Fibroblast of lung (primary cell): Measurements from ENCODE around the gene BTRC. TPM values are rescaled to one million over a fixed set of nuclear protein-coding genes. Genes with fewer than 3 reads are reported as not detected.

ENCODE experiments used
- DNase-seq, 2 donors: peaks; one replicate each; pipeline versions ENCODE4 v3.0.0 to v3.0.0-alpha.2; 2010; ENCODE audit warnings: low read depth in 2 of 2
- H2AFZ ChIP-seq: 2 replicates; pipeline ENCODE4 v1.5.1; 2012; ENCODE audit warnings: low read length, control low read depth, inconsistent platforms
- H3K27ac ChIP-seq: 2 replicates; pipeline ENCODE4 v1.5.1; 2011; ENCODE audit warnings: low read length, control low read depth; ENCODE audit not compliant: insufficient read depth
- H3K27me3 ChIP-seq: 2 replicates; pipeline ENCODE4 v1.5.1; 2011; ENCODE audit warnings: mild to moderate bottlenecking, low read length; ENCODE audit not compliant: control insufficient read depth, insufficient read depth
- H3K36me3 ChIP-seq: 2 replicates; pipeline ENCODE4 v1.5.1; 2011; ENCODE audit warnings: low read length; ENCODE audit not compliant: control insufficient read depth, insufficient read depth
- H3K4me1 ChIP-seq: 2 replicates; pipeline ENCODE4 v1.5.1; 2011; ENCODE audit warnings: low read length; ENCODE audit not compliant: control insufficient read depth, insufficient read depth; ENCODE audit errors: extremely low read depth
- H3K4me2 ChIP-seq: 2 replicates; pipeline ENCODE4 v1.5.1; 2011; ENCODE audit warnings: low read length, control low read depth; ENCODE audit not compliant: insufficient read depth; ENCODE audit errors: extremely low read depth
- H3K4me3 ChIP-seq, 4 experiments: fragments of 200-600 bp in 1 of 4; sonication (generic) in 1 of 4; replicated peaks in 1 of 4; 2 replicates each; pipeline ENCODE4 v1.5.1; 2011 to 2016; ENCODE audit warnings: low read length in 4 of 4, low read depth in 3 of 4, mild to moderate bottlenecking in 3 of 4, control low read depth in 2 of 4, inconsistent platforms in 1 of 4, mixed read lengths in 1 of 4; ENCODE audit not compliant: insufficient read depth in 1 of 4; ENCODE audit errors: control extremely low read depth in 1 of 4
- H3K79me2 ChIP-seq: 2 replicates; pipeline ENCODE4 v1.5.1; 2012; ENCODE audit warnings: mild to moderate bottlenecking, low read length, inconsistent platforms; ENCODE audit not compliant: control insufficient read depth, insufficient read depth
- H3K9ac ChIP-seq: 2 replicates; pipeline ENCODE4 v1.5.1; 2011; ENCODE audit warnings: mild to moderate bottlenecking, low read length, control low read depth; ENCODE audit not compliant: insufficient read depth
- H3K9me3 ChIP-seq: 2 replicates; pipeline ENCODE4 v1.5.1; 2012; ENCODE audit warnings: low read depth, low read length; ENCODE audit not compliant: control insufficient read depth, insufficient read depth
- H4K20me1 ChIP-seq: 2 replicates; pipeline ENCODE4 v1.5.1; 2011; ENCODE audit warnings: low read length; ENCODE audit not compliant: control insufficient read depth, insufficient read depth; ENCODE audit errors: extremely low read depth
- EZH2 ChIP-seq: IDR thresholded peaks from 2 replicates; pipeline ENCODE4 v1.5.1; 2012; ENCODE audit warnings: low read length, control low read depth, mild to moderate bottlenecking; ENCODE audit errors: missing control alignments
- polyA plus RNA-seq, 2 donors: library from polyadenylated mRNA; depleted of rRNA in 1 of 2; stranded (reverse) in 1 of 2; unstranded in 1 of 2; fragments of >200 nt; gene quantifications; 2 replicates each; pipeline ENCODE4 v1.2.1, GENCODE V29; 2011 to 2012; ENCODE audit warnings: missing spikeins in 1 of 2
- total RNA-seq: library from RNA; depleted of rRNA; stranded (reverse); fragments of >200 nt; gene quantifications from 2 replicates; pipeline ENCODE4 v1.2.1, GENCODE V29; 2014
- TF ChIP-seq, protein P1 (sequence below), 2 donors: IDR thresholded peaks in 1 of 2; conservative IDR thresholded peaks in 1 of 2; 1 replicate in 1 of 2; 2 replicates in 1 of 2; pipeline ENCODE4 v1.5.1; 2011 to 2012; ENCODE audit warnings: low read length in 2 of 2, control low read depth in 1 of 2, inconsistent platforms in 1 of 2, low read depth in 1 of 2, mild to moderate bottlenecking in 1 of 2

Gene BTRC
- total and polyA plus RNA-seq, 2 donors (not counting 1 experiment from before 2014, with no cell fraction given): 9.2 to 10.9 TPM

DNA sequence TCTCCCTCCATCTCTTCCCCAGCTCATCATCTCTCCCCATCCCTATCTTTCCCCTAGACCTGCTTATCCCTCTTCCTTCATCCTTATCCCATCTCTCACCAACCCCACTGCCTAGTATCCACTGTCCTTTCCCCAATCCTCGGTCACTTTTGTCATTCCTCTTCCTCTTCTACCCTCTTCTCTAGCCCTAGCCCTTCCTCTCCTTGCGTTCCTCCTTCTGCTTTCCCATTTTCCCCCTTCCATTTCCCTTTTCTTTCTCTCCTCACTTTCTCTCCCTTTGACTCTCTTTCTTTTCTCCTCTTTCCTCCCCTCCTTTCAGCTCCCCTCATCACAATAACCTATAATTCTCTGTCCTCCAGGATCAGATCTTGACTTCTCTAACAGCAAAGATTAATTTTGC lies 150.5 kb downstream of the BTRC start:
- Histone ChIP-seq H3K36me3 (no peaks in the 10 kb centered on the region), H3K4me3 (no peak overlapping the region), H3K4me2 (no peak overlapping the region), H4K20me1 (no peaks in the 10 kb centered on the region), H3K9me3 (no peaks in the 10 kb centered on the region), H3K9ac (no peak overlapping the region), H3K27me3 (no peaks in the 10 kb centered on the region), H2AFZ (no peak overlapping the region), H3K79me2 (no peaks in the 10 kb centered on the region), H3K4me1 (no peaks in the 10 kb centered on the region), H3K27ac (no peak overlapping the region)
- TF ChIP-seq, protein P1, sequence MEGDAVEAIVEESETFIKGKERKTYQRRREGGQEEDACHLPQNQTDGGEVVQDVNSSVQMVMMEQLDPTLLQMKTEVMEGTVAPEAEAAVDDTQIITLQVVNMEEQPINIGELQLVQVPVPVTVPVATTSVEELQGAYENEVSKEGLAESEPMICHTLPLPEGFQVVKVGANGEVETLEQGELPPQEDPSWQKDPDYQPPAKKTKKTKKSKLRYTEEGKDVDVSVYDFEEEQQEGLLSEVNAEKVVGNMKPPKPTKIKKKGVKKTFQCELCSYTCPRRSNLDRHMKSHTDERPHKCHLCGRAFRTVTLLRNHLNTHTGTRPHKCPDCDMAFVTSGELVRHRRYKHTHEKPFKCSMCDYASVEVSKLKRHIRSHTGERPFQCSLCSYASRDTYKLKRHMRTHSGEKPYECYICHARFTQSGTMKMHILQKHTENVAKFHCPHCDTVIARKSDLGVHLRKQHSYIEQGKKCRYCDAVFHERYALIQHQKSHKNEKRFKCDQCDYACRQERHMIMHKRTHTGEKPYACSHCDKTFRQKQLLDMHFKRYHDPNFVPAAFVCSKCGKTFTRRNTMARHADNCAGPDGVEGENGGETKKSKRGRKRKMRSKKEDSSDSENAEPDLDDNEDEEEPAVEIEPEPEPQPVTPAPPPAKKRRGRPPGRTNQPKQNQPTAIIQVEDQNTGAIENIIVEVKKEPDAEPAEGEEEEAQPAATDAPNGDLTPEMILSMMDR (conservative IDR thresholded peaks at IDR 0.05 in 1 of 2, IDR thresholded peaks at IDR 0.05 in 1 of 2; ENCODE audit: low read depth in 1 of 2, low read length in 2 of 2): no peak
- TF ChIP-seq EZH2: no peak
- no peak for DNase-seq

DNA sequence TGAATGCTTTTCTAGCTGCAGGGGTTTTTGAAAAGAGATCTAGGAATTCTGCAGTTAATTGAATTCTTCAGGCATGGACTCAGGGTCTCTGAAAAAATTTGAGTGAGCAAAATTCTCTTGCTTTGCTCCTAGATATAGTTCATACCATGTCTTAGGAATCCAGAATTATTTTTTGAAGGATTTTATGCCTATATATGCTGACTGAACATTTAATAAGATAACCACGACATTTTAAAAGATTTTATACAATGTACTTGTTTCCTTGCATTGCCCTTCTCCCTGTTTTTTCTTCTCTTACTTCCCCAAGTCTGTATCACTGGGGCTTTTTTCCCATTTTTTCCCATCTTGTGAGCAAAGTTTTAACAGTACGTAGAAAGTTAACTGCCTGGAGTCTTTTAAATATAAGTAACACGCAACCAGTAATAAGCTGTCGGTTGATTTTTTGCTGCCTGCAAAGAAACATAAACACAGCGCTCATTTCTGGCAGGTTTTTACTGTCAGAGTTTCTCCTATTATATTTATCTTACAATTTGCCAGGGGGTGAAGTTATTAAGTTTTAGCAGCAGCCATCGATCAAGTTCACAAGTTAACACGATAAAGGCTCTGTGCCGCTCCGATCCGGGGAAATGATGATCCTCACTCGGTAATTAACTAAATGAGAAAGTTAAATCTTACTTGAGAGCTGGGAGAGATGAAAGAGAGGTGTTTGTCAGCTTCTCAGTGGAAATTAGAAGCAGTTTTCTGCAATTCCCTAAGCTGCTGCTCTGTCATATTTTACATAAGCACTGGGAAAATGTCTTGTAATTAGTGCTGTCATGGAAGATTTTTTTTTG lies 153.1 kb downstream of the BTRC start:
- no peaks in the 10 kb centered on the region for H4K20me1 ChIP-seq

DNA sequence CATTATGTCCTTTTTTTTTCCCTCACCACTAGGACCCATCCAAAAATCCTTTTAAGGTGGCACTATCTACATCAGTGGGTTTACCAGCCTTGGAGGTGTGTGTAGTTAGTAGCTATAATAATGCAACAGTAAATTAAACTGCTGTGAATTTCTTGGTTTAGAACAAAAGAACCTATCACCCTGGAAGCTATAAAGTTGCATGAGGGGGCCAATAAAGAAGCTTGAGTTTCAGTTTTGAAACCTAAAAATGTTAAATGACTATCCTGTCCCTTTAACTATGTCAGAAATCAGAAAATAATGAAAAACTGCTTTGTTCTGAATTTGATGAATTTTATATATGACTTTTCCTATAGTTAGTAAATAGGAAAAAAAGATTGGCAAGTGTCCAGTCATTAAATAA lies 153.9 kb downstream of the BTRC start:
- H4K20me1 ChIP-seq: no peaks in the 10 kb centered on the region
- no peaks in the 10 kb centered on the region for H3K36me3 ChIP-seq
- no peak overlapping the region for H3K9ac ChIP-seq
- H3K79me2 ChIP-seq: no peaks in the 10 kb centered on the region
- H3K4me2 ChIP-seq: no peak overlapping the region
- H3K27ac ChIP-seq: no peak overlapping the region
- TF ChIP-seq, protein P1 (conservative IDR thresholded peaks at IDR 0.05 in 1 of 2, IDR thresholded peaks at IDR 0.05 in 1 of 2; ENCODE audit: low read depth in 1 of 2, low read length in 2 of 2): no peak
- TF ChIP-seq EZH2: no peak
- no peak overlapping the region for H2AFZ ChIP-seq
- H3K9me3 ChIP-seq: no peaks in the 10 kb centered on the region
- H3K4me1 ChIP-seq: no peaks in the 10 kb centered on the region
- no peak for DNase-seq
- no peak overlapping the region for H3K4me3 ChIP-seq
- H3K27me3 ChIP-seq: no peaks in the 10 kb centered on the region

More for the DNA sequence above, 153.1 kb downstream of the BTRC start:
- no peak overlapping the region for H2AFZ ChIP-seq
- no peak overlapping the region for H3K4me2 ChIP-seq
- no peaks in the 10 kb centered on the region for H3K9me3 ChIP-seq
- no peaks in the 10 kb centered on the region for H3K36me3 ChIP-seq
- H3K27ac ChIP-seq: no peak overlapping the region
- no peaks in the 10 kb centered on the region for H3K4me1 ChIP-seq
- DNase-seq: peak in 1 of 2 donors; percentile 6
- TF ChIP-seq, protein P1 (conservative IDR thresholded peaks at IDR 0.05 in 1 of 2, IDR thresholded peaks at IDR 0.05 in 1 of 2; ENCODE audit: low read depth in 1 of 2, low read length in 2 of 2): no peak
- TF ChIP-seq EZH2: no peak
- H3K79me2 ChIP-seq: no peaks in the 10 kb centered on the region
- no peaks in the 10 kb centered on the region for H3K27me3 ChIP-seq
- H3K9ac ChIP-seq: no peak overlapping the region
- H3K4me3 ChIP-seq: no peak overlapping the region
